Measurements from ENCODE around the gene HAUS1. TPM values are rescaled to one million over a fixed set of nuclear protein-coding genes. Genes with fewer than 3 reads are reported as not detected.
"Not testable (repeated sequence)": the region's sequence is repeated elsewhere in the genome, so short reads cannot be mapped to it uniquely, and the experiment has no call there.

The HAUS1 gene
- total RNA-seq, 1 experiment from 2014 or later = 150 TPM

GRCh38 chr18:46156843-46157242 is 52.7 kb downstream of the HAUS1 start:
- no peak for DNase-seq (ENCODE audit: low read depth)

GRCh38 chr18:46158499-46158898 is 54.3 kb downstream of the HAUS1 start:
- DNase-seq (ENCODE audit: low read depth) = peak; percentile 66

- no peak for DNase-seq (ENCODE audit: low read depth)
Measured at GRCh38 chr18:46160050-46160798, 56.0 kb downstream of the HAUS1 start.

- not testable (repeated sequence) for DNase-seq (ENCODE audit: low read depth)
Measured at GRCh38 chr18:46160840-46161239, 56.7 kb downstream of the HAUS1 start.

GRCh38 chr18:46161703-46162396 is 57.7 kb downstream of the HAUS1 start:
- DNase-seq (ENCODE audit: low read depth) = peak; percentile 49

- no peak for DNase-seq (ENCODE audit: low read depth)
Measured at GRCh38 chr18:46163091-46163490, 58.9 kb downstream of the HAUS1 start.

- DNase-seq (ENCODE audit: low read depth) = no peak
Measured at GRCh38 chr18:46163941-46164499, 59.8 kb downstream of the HAUS1 start.

- DNase-seq (ENCODE audit: low read depth) = not testable (repeated sequence)
Measured at GRCh38 chr18:46164502-46164901, 60.3 kb downstream of the HAUS1 start.

- DNase-seq (ENCODE audit: low read depth) = no peak
Measured at GRCh38 chr18:46164920-46165319, 60.7 kb downstream of the HAUS1 start.

- DNase-seq (ENCODE audit: low read depth) = no peak
Measured at GRCh38 chr18:46166261-46166970, 62.2 kb downstream of the HAUS1 start.

- DNase-seq (ENCODE audit: low read depth) = no peak
Measured at GRCh38 chr18:46167971-46168370, 63.8 kb downstream of the HAUS1 start.

GRCh38 chr18:46169464-46169941 is 65.3 kb downstream of the HAUS1 start:
- peak; percentile 84 for DNase-seq (ENCODE audit: low read depth)

- DNase-seq (ENCODE audit: low read depth) = no peak
Measured at GRCh38 chr18:46171331-46171730, 67.1 kb downstream of the HAUS1 start.

- DNase-seq (ENCODE audit: low read depth) = peak; percentile 90
Measured at GRCh38 chr18:46173393-46174341, 69.5 kb downstream of the HAUS1 start.

- DNase-seq (ENCODE audit: low read depth) = no peak
Measured at GRCh38 chr18:46174342-46175041, 70.3 kb downstream of the HAUS1 start.

GRCh38 chr18:46176001-46176400 is 71.8 kb downstream of the HAUS1 start:
- no peak for DNase-seq (ENCODE audit: low read depth)
